MM.1S (cell line): ENCODE measurements around the gene LOC128125822.

Source experiments
- DNase-seq: peaks from one replicate; pipeline ENCODE4 v3.0.0-alpha.2; 2015
- H2AFZ ChIP-seq: fragments of 300-600 bp; sonication (generic); 2 replicates; pipeline ENCODE4 v1.6.0; 2016; ENCODE audit warnings: antibody characterized with exemption, low read length
- H3F3A ChIP-seq: fragments of 300-600 bp; sonication (generic); 2 replicates; pipeline ENCODE4 v1.6.1; 2016; ENCODE audit warnings: mild to moderate bottlenecking, antibody characterized with exemption, low read length, moderate library complexity, mixed read lengths; ENCODE audit not compliant: insufficient read depth
- H3K27ac ChIP-seq: fragments of 300-600 bp; sonication (generic); 2 replicates; pipeline ENCODE4 v1.5.1; 2016; ENCODE audit warnings: mild to moderate bottlenecking, low read length
- H3K27me3 ChIP-seq: fragments of 300-600 bp; sonication (generic); replicated peaks from 2 replicates; pipeline ENCODE4 v1.6.0; 2016; ENCODE audit warnings: low read length; ENCODE audit not compliant: insufficient read depth
- H3K36me3 ChIP-seq: fragments of 300-600 bp; sonication (generic); replicated peaks from 2 replicates; pipeline ENCODE4 v1.6.1; 2016; ENCODE audit warnings: mild to moderate bottlenecking, low read length, mixed read lengths; ENCODE audit not compliant: insufficient read depth
- H3K4me1 ChIP-seq: fragments of 300-600 bp; sonication (generic); 2 replicates; pipeline ENCODE4 v1.6.1; 2016; ENCODE audit warnings: low read length, mixed read lengths
- H3K4me2 ChIP-seq: fragments of 300-600 bp; sonication (generic); 2 replicates; pipeline ENCODE4 v1.6.0; 2016; ENCODE audit warnings: low read depth, low read length
- H3K4me3 ChIP-seq: fragments of 300-600 bp; sonication (generic); 2 replicates; pipeline ENCODE4 v1.5.1; 2016; ENCODE audit warnings: low read length, mixed read lengths
- H3K79me2 ChIP-seq: fragments of 300-600 bp; sonication (generic); 2 replicates; pipeline ENCODE4 v1.6.1; 2016; ENCODE audit warnings: mixed run types, low read length, mixed read lengths
- H3K9ac ChIP-seq: fragments of 300-600 bp; sonication (generic); 2 replicates; pipeline ENCODE4 v1.6.1; 2016; ENCODE audit warnings: low read length, mixed read lengths
- H3K9me2 ChIP-seq: fragments of 300-600 bp; sonication (generic); replicated peaks from 2 replicates; pipeline ENCODE4 v1.6.1; 2016; ENCODE audit warnings: mild to moderate bottlenecking, low read length, mixed read lengths; ENCODE audit not compliant: insufficient read depth
- H3K9me3 ChIP-seq: fragments of 300-600 bp; sonication (generic); replicated peaks from 2 replicates; pipeline ENCODE4 v1.6.1; 2016; ENCODE audit warnings: mild to moderate bottlenecking, low read length, mixed read lengths; ENCODE audit not compliant: insufficient read depth
- H4K20me1 ChIP-seq: fragments of 300-600 bp; sonication (generic); 2 replicates; pipeline ENCODE4 v1.6.1; 2016; ENCODE audit warnings: mild to moderate bottlenecking, low read length, moderate library complexity, mixed read lengths; ENCODE audit not compliant: insufficient read depth
- CTCF ChIP-seq: fragments of 300-600 bp; sonication (generic); IDR thresholded peaks from 2 replicates; pipeline ENCODE4 v1.5.1; 2016; ENCODE audit warnings: antibody characterized with exemption, low read length, mixed read lengths
- EZH2 ChIP-seq: fragments of 300-600 bp; sonication (generic); optimal IDR thresholded peaks from 2 replicates; pipeline ENCODE3; 2017; ENCODE audit warnings: low read depth, mild to moderate bottlenecking, antibody characterized with exemption, low read length, mixed read lengths
- EZH2phosphoT487 ChIP-seq: fragments of 300-600 bp; sonication (generic); IDR thresholded peaks from 2 replicates; pipeline ENCODE4 v1.6.1; 2018; ENCODE audit warnings: antibody characterized with exemption, low read length

The LOC128125822 gene

GRCh38 chr6:63567966-63568365, 4.3 kb upstream of the LOC128125822 start:
- no peak overlapping the region for H3K27ac ChIP-seq
- H3K4me2 ChIP-seq, result no peak overlapping the region

GRCh38 chr6:63571361-63572043, 778 bp upstream of the LOC128125822 start:
- Histone ChIP-seq H2AFZ (peak overlapping the region; percentile 63), H3K36me3 (0 out of 2 replicates have a peak, but pooled peaks cover 4% of the 10 kb centered on the region), H3K27ac (peak overlapping the region; percentile 93), H3K4me1 (0 out of 2 replicates have a peak, but pooled peaks cover 3% of the 10 kb centered on the region), H3K4me3 (peak overlapping the region; percentile 91), H3K9ac (peak overlapping the region; percentile 78), H3K79me2 (peaks cover 40% of the 10 kb centered on the region), H3K9me3 (no peaks in the 10 kb centered on the region), H3K4me2 (peak overlapping the region; percentile 54), H3K9me2 (no peaks in the 10 kb centered on the region), H4K20me1 (peaks cover 9% of the 10 kb centered on the region), H3F3A (peaks cover 17% of the 10 kb centered on the region), H3K27me3 (no peaks in the 10 kb centered on the region)
- DNase-seq, result no peak
- no peak for TF ChIP-seq CTCF
- no peak for TF ChIP-seq EZH2phosphoT487
- no peak for TF ChIP-seq EZH2

More at GRCh38 chr6:63567966-63568365, 4.3 kb upstream of the LOC128125822 start:
- DNase-seq, result no peak
- Histone ChIP-seq H2AFZ (no peak overlapping the region), H3K4me3 (no peak overlapping the region), H3K36me3 (no peaks in the 10 kb centered on the region), H3K4me1 (no peaks in the 10 kb centered on the region), H3K9ac (no peak overlapping the region), H4K20me1 (no peaks in the 10 kb centered on the region), H3K27me3 (no peaks in the 10 kb centered on the region), H3K9me3 (no peaks in the 10 kb centered on the region), H3F3A (peaks cover 5% of the 10 kb centered on the region; the same call in 1 of the 2 replicates), H3K79me2 (peaks cover 6% of the 10 kb centered on the region), H3K9me2 (no peaks in the 10 kb centered on the region)
- no peak for TF ChIP-seq CTCF

- Histone ChIP-seq H3K36me3 (0 out of 2 replicates have a peak, but pooled peaks cover 4% of the 10 kb centered on the region), H3K27ac (peak overlapping the region; percentile 93), H3K27me3 (no peaks in the 10 kb centered on the region), H3K79me2 (peaks cover 50% of the 10 kb centered on the region), H3K9ac (peak overlapping the region; percentile 98), H3K4me1 (0 out of 2 replicates have a peak, but pooled peaks cover 3% of the 10 kb centered on the region), H3K9me2 (no peaks in the 10 kb centered on the region), H3K4me2 (peak overlapping the region; percentile 94; the same call in 1 of the 2 replicates), H3K4me3 (peak overlapping the region; percentile 91), H3K9me3 (no peaks in the 10 kb centered on the region), H3F3A (peaks cover 17% of the 10 kb centered on the region), H4K20me1 (peaks cover 9% of the 10 kb centered on the region), H2AFZ (no peak overlapping the region)
- TF ChIP-seq EZH2, result no peak
- TF ChIP-seq CTCF, result no peak
- TF ChIP-seq EZH2phosphoT487, result no peak
- DNase-seq, result no peak
Observed at GRCh38 chr6:63572747-63573075, 431 bp downstream of the LOC128125822 start.
